Subcutaneous abdominal adipose tissue (tissue), 5 donors: ENCODE results near the gene DDHD1.
"Not testable (repeated sequence)": the region's sequence is repeated elsewhere in the genome, so short reads cannot be mapped to it uniquely, and the experiment has no call there.

Source experiments
- H3K27ac ChIP-seq: one replicate; pipeline ENCODE4 v1.7.0; 2013; ENCODE audit warnings: low read depth, mild to moderate bottlenecking, inconsistent platforms, low read length, moderate library complexity
- H3K27me3 ChIP-seq, 5 donors: one replicate each; pipeline ENCODE4 v1.7.0; 2013; ENCODE audit warnings: low read length in 5 of 5, inconsistent platforms in 1 of 5; ENCODE audit not compliant: control insufficient read depth in 5 of 5, insufficient read depth in 4 of 5
- H3K36me3 ChIP-seq, 5 donors: one replicate each; pipeline ENCODE4 v1.7.0; 2013; ENCODE audit warnings: low read length in 5 of 5; ENCODE audit not compliant: control insufficient read depth in 5 of 5, insufficient read depth in 5 of 5
- H3K4me1 ChIP-seq, 5 donors: one replicate each; pipeline ENCODE4 v1.7.0; 2013; ENCODE audit warnings: low read length in 5 of 5, mild to moderate bottlenecking in 3 of 5, moderate library complexity in 1 of 5; ENCODE audit not compliant: control insufficient read depth in 5 of 5, insufficient read depth in 5 of 5
- H3K4me3 ChIP-seq, 5 donors: one replicate each; pipeline ENCODE4 v1.7.0; 2013; ENCODE audit warnings: low read length in 5 of 5, low read depth in 1 of 5
- H3K9ac ChIP-seq, 5 donors: one replicate each; pipeline ENCODE4 v1.7.0; 2013; ENCODE audit warnings: low read length in 5 of 5, mild to moderate bottlenecking in 4 of 5, moderate library complexity in 3 of 5
- H3K9me3 ChIP-seq, 5 donors: one replicate each; pipeline ENCODE4 v1.7.0; 2013; ENCODE audit warnings: low read length in 5 of 5; ENCODE audit not compliant: control insufficient read depth in 5 of 5
- donor health status: healthy.
- donor health status: healthy.
- donor health status: healthy.
- donor health status: healthy.
- donor health status: healthy.

Gene DDHD1

DNA sequence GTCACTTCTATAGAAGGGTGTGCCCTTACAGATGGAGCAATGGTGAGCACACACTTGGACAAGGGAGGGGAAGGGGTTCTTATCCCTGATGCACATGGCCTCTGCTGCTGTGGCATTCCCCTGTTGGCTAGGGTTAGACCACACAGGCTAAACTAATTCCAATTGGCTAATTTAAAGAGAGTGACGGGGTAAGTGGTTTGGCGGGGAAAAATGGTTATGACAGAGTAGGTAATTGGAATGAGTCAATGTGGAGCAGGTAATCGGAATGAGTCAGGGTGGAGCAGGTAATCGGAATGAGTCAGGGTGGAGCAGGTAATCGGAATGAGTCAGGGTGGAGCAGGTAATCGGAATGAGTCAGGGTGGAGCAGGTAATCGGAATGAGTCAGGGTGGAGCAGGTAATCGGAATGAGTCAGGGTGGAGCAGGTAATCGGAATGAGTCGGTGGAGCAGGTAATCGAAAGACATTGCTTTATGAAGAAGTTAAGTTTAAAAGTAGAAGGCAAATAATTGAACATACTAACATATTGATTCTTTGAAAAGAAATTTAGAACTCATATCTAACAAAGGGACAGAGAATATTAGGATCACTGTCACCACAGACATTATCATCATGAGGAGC lies 28.4 kb upstream of the DDHD1 start:
- not testable (repeated sequence) for H3K36me3 ChIP-seq, H3K9ac ChIP-seq, H3K4me3 ChIP-seq, H3K4me1 ChIP-seq, H3K27ac ChIP-seq, H3K27me3 ChIP-seq, H3K9me3 ChIP-seq

DNA sequence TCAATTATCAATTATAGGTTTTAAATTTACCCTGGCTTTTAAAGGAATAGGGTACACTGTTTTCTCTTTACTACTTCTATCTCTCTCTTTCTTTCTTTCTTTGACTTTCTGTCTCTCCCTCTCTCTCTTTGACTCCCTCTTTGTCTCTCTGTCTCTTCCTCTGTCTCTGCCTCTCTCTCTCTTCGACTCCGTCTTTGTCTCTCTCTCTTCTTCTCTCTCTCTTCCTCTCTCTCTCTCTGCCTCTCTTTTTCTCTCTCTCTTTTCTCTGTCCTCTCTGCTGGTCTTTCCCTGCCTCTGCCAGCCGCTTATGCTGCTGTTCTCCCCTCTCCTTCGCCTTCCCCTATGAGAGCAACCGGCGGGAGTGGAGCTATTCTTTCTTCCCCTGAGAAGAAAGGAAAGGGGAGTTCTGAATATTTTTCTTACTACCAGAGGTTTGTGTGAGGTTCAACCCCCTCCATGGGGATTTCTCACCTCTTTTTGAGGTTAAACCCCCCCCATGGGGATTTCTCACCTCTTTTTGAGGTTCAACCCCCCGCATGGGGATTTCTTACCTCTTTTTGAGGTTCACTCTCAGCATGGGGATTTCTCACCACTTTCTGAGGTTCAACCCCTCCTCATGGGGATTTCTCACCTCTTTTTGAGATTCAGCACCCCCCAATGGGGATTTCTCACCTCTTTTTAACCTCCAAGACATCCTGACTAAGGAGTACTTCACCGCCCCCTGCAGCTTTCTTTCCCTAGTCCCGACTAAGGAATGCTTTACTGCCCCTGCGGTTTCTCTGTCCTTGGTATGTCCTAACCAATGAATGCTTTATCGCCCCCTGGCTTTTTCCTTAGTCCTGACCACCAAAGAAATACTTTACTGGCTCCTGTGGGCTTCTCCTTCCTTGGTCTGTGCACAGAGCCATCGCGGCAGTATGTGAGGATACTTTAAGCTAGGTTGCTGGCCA lies 27.4 kb upstream of the DDHD1 start:
- Histone ChIP-seq H3K27ac (no peak overlapping the region), H3K9me3 (no peaks in the 10 kb centered on the region), H3K27me3 (no peaks in the 10 kb centered on the region), H3K36me3 (no peaks in the 10 kb centered on the region), H3K4me3 (no peak overlapping the region), H3K9ac (no peak overlapping the region), H3K4me1 (peaks cover 0 to 5% (median 0%) of the 10 kb centered on the region in 5 donors)

DNA sequence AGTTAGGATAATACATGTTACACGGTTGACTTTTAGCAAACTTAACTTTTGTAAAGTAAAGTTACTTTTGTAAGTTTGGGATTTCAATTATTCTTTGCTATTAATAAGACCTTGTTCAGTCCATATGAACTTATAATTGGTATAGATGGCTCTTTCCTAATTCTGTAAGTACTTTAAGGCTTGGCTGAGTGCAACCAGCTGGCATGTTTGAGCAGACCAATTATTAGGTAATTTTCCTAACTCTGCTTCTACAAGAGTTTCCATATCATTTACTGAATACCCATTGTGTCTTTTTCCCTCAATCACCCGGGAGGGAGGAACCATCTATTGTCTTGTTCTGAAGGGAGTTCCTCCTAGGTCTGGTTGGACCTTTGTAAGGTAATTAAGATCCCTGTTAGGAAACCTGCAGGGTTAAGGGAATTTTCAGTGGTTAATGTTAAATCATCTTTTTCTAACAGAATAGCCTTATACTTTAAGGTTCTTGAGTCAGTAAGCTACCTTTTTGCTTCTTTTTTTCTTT lies 26.4 kb upstream of the DDHD1 start:
- H3K4me1 ChIP-seq, H3K27me3 ChIP-seq, H3K27ac ChIP-seq, H3K9me3 ChIP-seq, H3K36me3 ChIP-seq, H3K4me3 ChIP-seq, H3K9ac ChIP-seq: not testable (repeated sequence)

DNA sequence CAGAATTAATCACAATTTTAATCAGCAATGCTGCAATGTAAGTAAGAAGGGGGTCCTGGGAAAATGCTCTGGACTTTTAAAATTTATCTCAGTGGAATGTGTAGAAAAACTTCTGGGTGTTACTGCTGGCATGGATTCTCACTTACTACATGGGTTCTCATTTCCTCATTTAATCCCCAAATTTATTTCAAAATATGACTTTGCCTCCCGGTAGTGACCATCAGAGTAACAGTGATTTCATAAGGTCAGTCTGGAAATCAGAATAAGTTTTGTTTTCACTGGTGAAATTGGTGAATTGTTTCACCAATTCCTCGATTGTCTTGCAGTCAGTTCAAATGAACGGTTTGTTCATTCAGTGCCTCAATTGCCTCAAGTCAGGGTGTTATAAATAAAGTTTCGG lies 22.3 kb upstream of the DDHD1 start:
- H3K4me1 ChIP-seq, result no peaks in the 10 kb centered on the region
- no peak overlapping the region for H3K9ac ChIP-seq
- no peaks in the 10 kb centered on the region for H3K27me3 ChIP-seq
- H3K27ac ChIP-seq, result no peak overlapping the region
- H3K36me3 ChIP-seq, result no peaks in the 10 kb centered on the region
- no peaks in the 10 kb centered on the region for H3K9me3 ChIP-seq
- no peak overlapping the region for H3K4me3 ChIP-seq

DNA sequence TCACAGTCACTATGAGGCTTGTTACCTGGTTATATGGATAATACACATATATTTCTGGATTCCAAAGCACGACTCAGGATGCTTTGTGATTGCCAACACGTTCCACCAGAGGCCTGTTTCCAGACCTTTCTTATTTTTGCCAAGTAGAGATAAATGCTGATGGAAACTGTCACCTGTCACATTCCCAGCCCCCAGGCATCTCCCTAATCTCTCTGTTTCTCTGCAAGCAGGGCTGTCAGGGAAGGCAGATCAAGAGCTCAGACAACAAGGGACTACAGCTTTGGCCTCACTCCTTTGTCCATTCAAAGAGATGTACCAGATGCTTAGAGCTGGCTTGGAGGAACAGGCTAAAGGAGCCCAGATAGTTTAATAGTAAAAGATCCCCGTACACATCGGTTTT lies 21.8 kb upstream of the DDHD1 start:
- H3K4me1 ChIP-seq, result no peaks in the 10 kb centered on the region
- H3K27ac ChIP-seq, result no peak overlapping the region
- no peaks in the 10 kb centered on the region for H3K27me3 ChIP-seq
- no peak overlapping the region for H3K9ac ChIP-seq
- no peak overlapping the region for H3K4me3 ChIP-seq
- H3K36me3 ChIP-seq, result no peaks in the 10 kb centered on the region
- no peaks in the 10 kb centered on the region for H3K9me3 ChIP-seq

DNA sequence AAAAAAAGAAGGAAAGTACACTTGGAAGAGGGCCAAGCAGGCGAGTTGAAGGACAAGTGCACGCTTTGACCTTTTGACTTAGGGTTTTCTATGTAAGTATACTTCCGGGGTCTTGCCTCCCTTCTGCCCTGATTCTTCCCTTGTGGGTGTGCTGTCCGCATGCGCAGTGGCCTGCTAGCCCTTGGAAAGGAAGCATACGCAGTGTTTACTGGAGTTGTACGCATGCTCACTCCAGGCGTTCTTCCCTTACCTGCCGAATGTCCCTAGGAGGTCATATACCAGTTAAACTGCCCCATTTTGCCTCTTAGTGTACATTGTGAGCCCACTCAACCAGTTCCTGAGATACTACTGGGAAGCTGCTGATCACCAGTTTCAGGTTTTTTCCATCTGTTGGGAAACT lies 15.7 kb upstream of the DDHD1 start:
- peak overlapping the region in 2 of 5 donors; percentile 22 to 34 for H3K4me3 ChIP-seq

DNA sequence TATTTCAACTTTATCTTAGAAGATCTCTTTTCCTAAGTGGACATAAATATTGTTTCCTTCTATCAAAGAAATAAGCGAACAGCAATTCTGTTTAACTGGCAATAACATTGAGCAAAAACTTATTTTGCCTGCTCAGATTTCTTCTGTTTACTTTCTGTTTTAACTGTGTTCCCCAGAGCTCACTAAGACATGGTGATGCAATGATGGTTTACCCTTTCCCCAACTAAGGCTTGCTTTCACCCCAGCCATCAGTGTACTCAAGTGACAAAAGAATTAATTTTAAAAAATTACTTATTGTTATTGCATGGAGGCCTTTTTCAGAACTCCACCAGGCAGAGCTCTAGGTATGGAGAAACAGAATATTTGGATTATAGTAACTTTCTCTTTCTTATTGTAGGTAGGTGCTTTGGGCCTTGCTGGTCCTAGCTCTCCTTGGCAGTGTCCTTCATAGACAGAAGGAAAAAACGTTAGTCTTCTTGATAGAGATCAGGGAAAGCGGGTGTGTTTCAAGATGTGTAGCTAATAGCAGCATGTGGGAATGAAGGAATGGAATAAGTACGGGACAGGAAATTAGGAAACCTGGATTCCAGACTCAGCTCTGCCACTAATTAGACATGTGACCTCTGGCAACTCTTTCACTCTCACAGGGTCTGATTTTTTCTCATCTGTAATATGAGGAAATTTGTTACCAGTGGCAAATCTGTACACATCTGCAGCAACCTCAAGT lies 14.6 kb upstream of the DDHD1 start:
- Histone ChIP-seq H3K36me3 (no peaks in the 10 kb centered on the region), H3K4me1 (peaks cover 3 to 23% (median 16%) of the 10 kb centered on the region in 5 donors), H3K27me3 (no peaks in the 10 kb centered on the region), H3K9ac (peak overlapping the region in 3 of 5 donors; percentile 14 to 46 (median 41)), H3K4me3 (peak overlapping the region in 4 of 5 donors; percentile 3 to 33 (median 20)), H3K27ac (peak overlapping the region; percentile 83), H3K9me3 (no peaks in the 10 kb centered on the region)

More for the DNA sequence above, 15.7 kb upstream of the DDHD1 start:
- H3K27ac ChIP-seq, result no peak overlapping the region
- H3K9me3 ChIP-seq, result no peaks in the 10 kb centered on the region
- no peaks in the 10 kb centered on the region for H3K27me3 ChIP-seq
- H3K9ac ChIP-seq, result no peak overlapping the region
- peaks cover 3 to 23% (median 16%) of the 10 kb centered on the region in 5 donors for H3K4me1 ChIP-seq
- H3K36me3 ChIP-seq, result no peaks in the 10 kb centered on the region

DNA sequence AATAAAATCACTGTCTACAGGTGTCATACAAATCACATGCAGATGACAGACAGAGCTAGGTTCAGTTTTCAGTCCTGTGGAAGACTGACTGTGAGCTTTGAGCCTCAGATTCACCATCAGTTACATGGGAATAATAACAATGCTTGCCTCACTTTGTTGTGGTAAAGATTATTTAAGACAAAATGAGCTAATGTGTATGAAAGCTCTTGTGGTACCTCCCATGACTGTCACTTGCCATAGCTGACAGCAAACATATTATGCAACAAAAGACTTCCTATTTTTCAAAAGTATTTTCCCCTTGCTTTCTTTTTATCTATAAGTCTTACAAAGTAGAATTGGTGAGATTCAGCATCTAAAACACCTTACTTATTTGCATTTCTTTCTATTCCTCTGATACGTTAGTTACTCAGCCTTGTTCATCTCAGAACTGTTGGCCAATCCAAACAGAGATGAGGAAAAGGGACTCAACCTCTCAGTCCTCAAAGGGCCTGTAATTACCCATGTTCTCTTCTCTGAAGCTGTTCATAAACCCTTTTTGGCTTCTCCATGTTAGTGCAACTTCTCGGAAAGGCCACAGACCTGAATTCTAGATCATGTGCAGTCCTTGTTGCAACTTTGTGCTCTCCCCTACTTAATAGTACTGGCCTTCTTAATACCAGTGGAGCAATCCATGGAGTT lies 8.8 kb upstream of the DDHD1 start:
- H3K9ac ChIP-seq, result no peak overlapping the region
- H3K27ac ChIP-seq, result no peak overlapping the region
- H3K27me3 ChIP-seq, result no peaks in the 10 kb centered on the region
- no peaks in the 10 kb centered on the region for H3K36me3 ChIP-seq
- no peaks in the 10 kb centered on the region for H3K9me3 ChIP-seq
- peaks cover 0 to 3% (median 1%) of the 10 kb centered on the region in 5 donors for H3K4me1 ChIP-seq
- no peak overlapping the region for H3K4me3 ChIP-seq

DNA sequence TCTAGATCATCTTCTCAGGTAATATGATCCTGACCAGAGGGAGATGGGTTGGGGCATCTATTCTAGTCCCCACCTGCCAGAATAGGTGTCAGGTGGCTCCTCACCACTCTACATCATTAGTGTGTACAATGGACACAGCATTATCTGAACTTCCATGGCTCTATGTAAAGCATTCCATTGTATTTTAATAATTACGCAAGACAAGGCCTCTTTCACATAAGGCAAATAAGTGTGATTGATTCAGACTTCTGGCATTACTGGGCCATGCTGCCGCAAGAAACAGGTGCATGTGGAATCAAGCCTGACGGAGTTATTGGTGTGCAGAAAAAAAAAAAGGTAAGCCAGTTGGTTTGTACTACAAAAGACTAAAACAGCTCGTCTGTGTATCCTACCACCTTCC lies 3.1 kb upstream of the DDHD1 start:
- H3K27me3 ChIP-seq, result no peaks in the 10 kb centered on the region
- H3K9me3 ChIP-seq, result no peaks in the 10 kb centered on the region
- no peaks in the 10 kb centered on the region for H3K36me3 ChIP-seq
- H3K9ac ChIP-seq, result no peak overlapping the region
- H3K27ac ChIP-seq, result no peak overlapping the region
- H3K4me3 ChIP-seq, result no peak overlapping the region
- peaks cover 0 to 18% (median 15%) of the 10 kb centered on the region in 5 donors for H3K4me1 ChIP-seq
